GM18520 (cell line): ENCODE results near the gene ANKS1B.

Experiments
- ATAC-seq: cut with Tn5 transposase; IDR thresholded peaks from one replicate; pipeline ENCODE4 v1.9.1; 2021; ENCODE audit not compliant: unreplicated experiment

The ANKS1B gene

GRCh38 chr12:99092100-99092851 lies 892.5 kb downstream of the ANKS1B start:
- no peak for ATAC-seq

GRCh38 chr12:99087278-99087677 lies 897.5 kb downstream of the ANKS1B start:
- no peak for ATAC-seq

GRCh38 chr12:99079811-99080210 lies 904.9 kb downstream of the ANKS1B start:
- ATAC-seq: no peak

GRCh38 chr12:99068993-99069747 lies 915.6 kb downstream of the ANKS1B start:
- ATAC-seq: no peak

- no peak for ATAC-seq
Observed at GRCh38 chr12:99067171-99067785, 917.5 kb downstream of the ANKS1B start.

- no peak for ATAC-seq
Observed at GRCh38 chr12:99066726-99067125, 918.0 kb downstream of the ANKS1B start.

GRCh38 chr12:99063182-99063581 lies 921.6 kb downstream of the ANKS1B start:
- no peak for ATAC-seq

GRCh38 chr12:99059824-99060511 lies 924.8 kb downstream of the ANKS1B start:
- no peak for ATAC-seq

- no peak for ATAC-seq
Observed at GRCh38 chr12:99057670-99058069, 927.1 kb downstream of the ANKS1B start.

- ATAC-seq: no peak
Observed at GRCh38 chr12:99056186-99056585, 928.5 kb downstream of the ANKS1B start.

GRCh38 chr12:99055299-99055698 lies 929.4 kb downstream of the ANKS1B start:
- ATAC-seq: no peak

GRCh38 chr12:99054601-99055128 lies 930.1 kb downstream of the ANKS1B start:
- no peak for ATAC-seq

- ATAC-seq: no peak
Observed at GRCh38 chr12:99053616-99054362, 930.9 kb downstream of the ANKS1B start.

- ATAC-seq: no peak
Observed at GRCh38 chr12:99049774-99050173, 935.0 kb downstream of the ANKS1B start.

- ATAC-seq: no peak
Observed at GRCh38 chr12:99045158-99045557, 939.6 kb downstream of the ANKS1B start.

GRCh38 chr12:99043319-99043914 lies 941.3 kb downstream of the ANKS1B start:
- no peak for ATAC-seq

- no peak for ATAC-seq
Observed at GRCh38 chr12:99042226-99042625, 942.5 kb downstream of the ANKS1B start.

- ATAC-seq: no peak
Observed at GRCh38 chr12:99039367-99040120, 945.2 kb downstream of the ANKS1B start.

- no peak for ATAC-seq
Observed at GRCh38 chr12:99036566-99036965, 948.2 kb downstream of the ANKS1B start.
